KMS-11 (cell line): ENCODE data around the gene TAF3.

ENCODE experiments used
- H2AFZ ChIP-seq: fragments of 200-600 bp; sonication (generic); 2 replicates; pipeline ENCODE4 v1.6.1; 2016; ENCODE audit warnings: antibody characterized with exemption, mixed run types, low read depth
- H3K27ac ChIP-seq: fragments of 200-600 bp; sonication (generic); 2 replicates; pipeline ENCODE4 v1.6.1; 2016; ENCODE audit warnings: mild to moderate bottlenecking, mixed run types
- H3K27me3 ChIP-seq: fragments of 200-600 bp; sonication (generic); 2 replicates; pipeline ENCODE4 v1.6.1; 2017; ENCODE audit warnings: mild to moderate bottlenecking, low read depth, mixed run types, moderate library complexity; ENCODE audit not compliant: insufficient read depth
- H3K36me3 ChIP-seq: fragments of 200-600 bp; sonication (generic); 2 replicates; pipeline ENCODE4 v1.6.1; 2017; ENCODE audit warnings: mild to moderate bottlenecking, mixed run types; ENCODE audit not compliant: insufficient read depth
- H3K4me1 ChIP-seq: fragments of 200-600 bp; sonication (generic); 2 replicates; pipeline ENCODE4 v1.6.1; 2016; ENCODE audit warnings: mild to moderate bottlenecking, low read depth, mixed run types; ENCODE audit not compliant: poor library complexity, severe bottlenecking
- H3K4me2 ChIP-seq: fragments of 200-600 bp; sonication (generic); 2 replicates; pipeline ENCODE4 v1.7.0; 2016; ENCODE audit warnings: mild to moderate bottlenecking, mixed run types
- H3K4me3 ChIP-seq: fragments of 200-600 bp; sonication (generic); IDR thresholded peaks from 2 replicates; pipeline ENCODE4 v1.6.1; 2017; ENCODE audit warnings: low read depth, low read length, mixed read lengths; ENCODE audit not compliant: insufficient read depth
- H3K79me2 ChIP-seq: fragments of 200-600 bp; sonication (generic); 2 replicates; pipeline ENCODE4 v1.6.1; 2016; ENCODE audit warnings: low read depth, mixed run types; ENCODE audit not compliant: insufficient read depth
- H3K9ac ChIP-seq: fragments of 200-600 bp; sonication (generic); 2 replicates; pipeline ENCODE4 v1.6.1; 2016; ENCODE audit warnings: mild to moderate bottlenecking, mixed run types
- H4K20me1 ChIP-seq: fragments of 200-600 bp; sonication (generic); 2 replicates; pipeline ENCODE4 v1.6.1; 2016; ENCODE audit warnings: mild to moderate bottlenecking, mixed run types; ENCODE audit not compliant: insufficient read depth
- TF ChIP-seq, protein P1 (sequence below): fragments of 200-600 bp; sonication (generic); conservative IDR thresholded peaks from 2 replicates; pipeline ENCODE4 v1.6.1; 2017; ENCODE audit warnings: low read depth, mild to moderate bottlenecking, antibody characterized with exemption, low read length, moderate library complexity, mixed read lengths

Gene TAF3

DNA sequence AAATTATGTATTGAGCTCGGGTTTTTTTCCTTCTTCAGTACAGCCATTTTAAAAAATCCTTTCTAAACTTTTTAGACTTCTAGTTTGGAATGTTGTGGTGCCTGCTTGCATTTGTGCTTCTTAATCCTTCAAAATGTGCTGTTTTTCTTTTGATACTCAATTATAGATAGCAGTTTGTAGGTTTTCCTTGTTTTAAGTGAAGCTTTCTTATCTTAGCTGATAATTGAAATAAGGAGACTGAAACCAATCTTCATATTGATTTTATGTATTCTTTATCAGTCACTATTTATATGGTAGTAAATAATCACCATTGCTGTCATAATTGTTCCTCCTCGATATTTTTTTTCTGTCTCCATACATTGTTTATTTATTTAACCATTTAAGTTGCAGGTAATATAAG is 56.6 kb downstream of the TAF3 start:
- Histone ChIP-seq H3K27ac (no peak overlapping the region), H3K4me2 (no peak overlapping the region), H3K4me1 (no peaks in the 10 kb centered on the region), H3K9ac (no peak overlapping the region), H3K79me2 (no peaks in the 10 kb centered on the region), H2AFZ (no peak overlapping the region), H3K36me3 (no peaks in the 10 kb centered on the region), H3K27me3 (no peaks in the 10 kb centered on the region), H3K4me3 (no peak overlapping the region), H4K20me1 (no peaks in the 10 kb centered on the region)
- TF ChIP-seq, protein P1, sequence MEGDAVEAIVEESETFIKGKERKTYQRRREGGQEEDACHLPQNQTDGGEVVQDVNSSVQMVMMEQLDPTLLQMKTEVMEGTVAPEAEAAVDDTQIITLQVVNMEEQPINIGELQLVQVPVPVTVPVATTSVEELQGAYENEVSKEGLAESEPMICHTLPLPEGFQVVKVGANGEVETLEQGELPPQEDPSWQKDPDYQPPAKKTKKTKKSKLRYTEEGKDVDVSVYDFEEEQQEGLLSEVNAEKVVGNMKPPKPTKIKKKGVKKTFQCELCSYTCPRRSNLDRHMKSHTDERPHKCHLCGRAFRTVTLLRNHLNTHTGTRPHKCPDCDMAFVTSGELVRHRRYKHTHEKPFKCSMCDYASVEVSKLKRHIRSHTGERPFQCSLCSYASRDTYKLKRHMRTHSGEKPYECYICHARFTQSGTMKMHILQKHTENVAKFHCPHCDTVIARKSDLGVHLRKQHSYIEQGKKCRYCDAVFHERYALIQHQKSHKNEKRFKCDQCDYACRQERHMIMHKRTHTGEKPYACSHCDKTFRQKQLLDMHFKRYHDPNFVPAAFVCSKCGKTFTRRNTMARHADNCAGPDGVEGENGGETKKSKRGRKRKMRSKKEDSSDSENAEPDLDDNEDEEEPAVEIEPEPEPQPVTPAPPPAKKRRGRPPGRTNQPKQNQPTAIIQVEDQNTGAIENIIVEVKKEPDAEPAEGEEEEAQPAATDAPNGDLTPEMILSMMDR: no peak

DNA sequence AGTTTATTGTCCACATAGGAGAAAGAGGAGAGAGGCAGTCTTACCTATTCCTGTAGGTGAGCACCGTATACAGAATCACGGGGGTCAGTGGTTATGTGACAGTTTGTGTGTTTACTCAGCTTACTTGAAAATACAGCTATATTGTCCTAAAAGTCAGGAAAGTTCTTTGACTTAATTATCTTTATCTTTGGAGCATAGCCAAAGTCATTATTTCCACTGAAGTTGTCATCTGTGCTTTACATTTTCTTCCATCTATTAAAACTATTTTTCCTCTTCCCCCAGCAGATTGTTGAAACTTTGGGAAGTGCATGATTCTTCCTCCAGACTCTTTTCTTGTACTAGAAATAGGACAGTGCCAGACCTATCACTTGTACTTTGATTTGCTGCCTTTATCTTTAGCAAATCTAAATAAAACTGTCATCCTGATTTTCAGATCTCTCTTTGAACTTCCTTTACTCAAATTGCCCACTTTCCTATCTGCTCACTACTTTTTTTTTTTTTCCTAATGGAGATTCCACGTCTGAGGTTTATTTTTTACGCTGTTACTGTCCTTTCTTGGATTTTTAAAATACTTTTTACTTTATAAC is 58.3 kb downstream of the TAF3 start:
- TF ChIP-seq, protein P1: no peak
- Histone ChIP-seq H3K4me3 (no peak overlapping the region), H3K27me3 (no peaks in the 10 kb centered on the region), H2AFZ (no peak overlapping the region), H3K9ac (no peak overlapping the region), H3K27ac (no peak overlapping the region), H3K4me2 (no peak overlapping the region), H3K4me1 (no peaks in the 10 kb centered on the region), H3K79me2 (no peaks in the 10 kb centered on the region), H4K20me1 (no peaks in the 10 kb centered on the region), H3K36me3 (no peaks in the 10 kb centered on the region)

DNA sequence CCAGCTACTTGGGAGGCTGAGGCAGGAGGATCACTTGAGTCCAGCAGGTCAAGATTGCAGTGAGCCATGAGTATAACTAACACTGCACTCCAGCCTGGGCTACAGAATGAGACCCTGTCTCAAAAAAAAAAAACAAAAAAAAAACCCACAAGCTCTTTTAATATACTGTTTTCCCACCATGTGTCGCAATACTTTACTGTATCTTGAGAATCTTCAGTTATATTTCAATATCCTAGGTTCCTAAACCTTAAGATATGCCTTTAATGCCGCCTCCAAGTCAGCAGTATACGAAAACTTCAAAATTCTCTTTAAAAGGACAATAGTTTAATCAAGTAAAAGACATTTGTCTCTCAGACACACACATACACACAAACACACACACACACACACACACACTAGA is 62.8 kb downstream of the TAF3 start:
- Histone ChIP-seq H3K36me3 (no peaks in the 10 kb centered on the region), H3K27ac (no peak overlapping the region), H2AFZ (no peak overlapping the region), H3K9ac (no peak overlapping the region), H3K4me2 (no peak overlapping the region), H4K20me1 (no peaks in the 10 kb centered on the region), H3K79me2 (no peaks in the 10 kb centered on the region; the same call in 1 of the 2 replicates), H3K4me1 (no peaks in the 10 kb centered on the region), H3K27me3 (no peaks in the 10 kb centered on the region), H3K4me3 (no peak overlapping the region)
- TF ChIP-seq, protein P1: no peak

DNA sequence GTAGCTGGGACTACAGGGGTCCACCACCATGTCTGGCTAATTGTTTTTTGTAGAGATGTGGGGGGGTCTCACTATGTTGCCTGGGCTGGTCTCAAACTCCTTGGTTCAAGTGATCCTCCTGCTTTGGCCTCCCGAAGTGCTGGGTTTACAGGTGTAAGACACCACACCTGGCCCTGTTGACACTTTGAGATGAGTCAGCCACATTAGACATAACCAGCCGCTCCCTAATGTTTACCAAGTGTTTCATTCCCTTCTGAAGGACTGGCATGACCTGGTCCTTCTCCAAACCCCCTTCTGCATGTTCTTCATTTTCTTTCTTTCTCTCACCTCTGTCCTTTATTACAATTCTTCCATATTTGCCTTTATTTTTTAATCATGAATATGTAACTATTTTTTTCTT is 67.8 kb downstream of the TAF3 start:
- TF ChIP-seq, protein P1: no peak
- H3K27ac ChIP-seq: no peak overlapping the region
- H2AFZ ChIP-seq: no peak overlapping the region
- peaks cover 15% of the 10 kb centered on the region for H3K4me1 ChIP-seq
- H3K27me3 ChIP-seq: no peaks in the 10 kb centered on the region
- H3K9ac ChIP-seq: no peak overlapping the region
- no peak overlapping the region for H3K4me3 ChIP-seq
- no peaks in the 10 kb centered on the region for H3K36me3 ChIP-seq
- H3K79me2 ChIP-seq: peaks cover 5% of the 10 kb centered on the region; the same call in 1 of the 2 replicates
- H3K4me2 ChIP-seq: no peak overlapping the region
- H4K20me1 ChIP-seq: no peaks in the 10 kb centered on the region
